IPS-20b (cell line): ENCODE data around the gene TPST2.

ENCODE experiments used
- H3K27ac ChIP-seq: one replicate; pipeline ENCODE4 v1.5.1; 2013; ENCODE audit warnings: low read length
- H3K27me3 ChIP-seq: 2 replicates; pipeline ENCODE4 v1.6.1; 2013; ENCODE audit warnings: mild to moderate bottlenecking, low read length, inconsistent platforms; ENCODE audit not compliant: insufficient read depth
- H3K36me3 ChIP-seq: 2 replicates; pipeline ENCODE4 v1.6.1; 2013; ENCODE audit warnings: low read depth, mild to moderate bottlenecking, inconsistent platforms, low read length, moderate library complexity; ENCODE audit not compliant: insufficient read depth
- H3K4me1 ChIP-seq: 2 replicates; pipeline ENCODE4 v1.6.1; 2013; ENCODE audit warnings: mild to moderate bottlenecking, control low read depth, inconsistent platforms, low read length, moderate library complexity; ENCODE audit not compliant: insufficient read depth
- H3K4me3 ChIP-seq: 2 replicates; pipeline ENCODE4 v1.5.1; 2013; ENCODE audit warnings: mild to moderate bottlenecking, low read length, inconsistent platforms
- H3K9ac ChIP-seq: 2 replicates; pipeline ENCODE4 v1.6.1; 2013; ENCODE audit warnings: low read depth, mild to moderate bottlenecking, inconsistent platforms, low read length, moderate library complexity
- H3K9me3 ChIP-seq: 2 replicates; pipeline ENCODE4 v1.6.1; 2013; ENCODE audit warnings: mild to moderate bottlenecking, low read depth, low read length, inconsistent platforms; ENCODE audit not compliant: insufficient read depth

Gene TPST2

GRCh38 chr22:26476705-26477340 lies 113.1 kb downstream of the TPST2 start:
- H3K36me3 ChIP-seq, result peaks cover 95% of the 10 kb centered on the region
- no peak overlapping the region for H3K27ac ChIP-seq

GRCh38 chr22:26474682-26475081 lies 115.2 kb downstream of the TPST2 start:
- Histone ChIP-seq H3K36me3 (peaks cover 97% of the 10 kb centered on the region), H3K27me3 (no peaks in the 10 kb centered on the region), H3K4me3 (no peak overlapping the region), H3K27ac (no peak overlapping the region), H3K9ac (no peak overlapping the region), H3K4me1 (peaks cover 4% of the 10 kb centered on the region; the same call in 1 of the 2 replicates), H3K9me3 (no peaks in the 10 kb centered on the region)

More at GRCh38 chr22:26476705-26477340, 113.1 kb downstream of the TPST2 start:
- H3K9ac ChIP-seq, result no peak overlapping the region
- no peak overlapping the region for H3K4me3 ChIP-seq
- H3K9me3 ChIP-seq, result no peaks in the 10 kb centered on the region
- H3K4me1 ChIP-seq, result peaks cover 4% of the 10 kb centered on the region; the same call in 1 of the 2 replicates
- H3K27me3 ChIP-seq, result no peaks in the 10 kb centered on the region
